Globus pallidus (tissue), 1 donor: ENCODE results near the gene SPDYE2B.
A peak's percentile ranks its signal among the peaks of the same experiment; 100 is the strongest.
"Not testable (repeated sequence)": the region's sequence is repeated elsewhere in the genome, so short reads cannot be mapped to it uniquely, and the experiment has no call there.

Experiments used
- DNase-seq: peaks from one replicate; pipeline ENCODE4 v3.0.0-alpha.2; 2015; ENCODE audit warnings: low spot score

Gene SPDYE2B, protein sequence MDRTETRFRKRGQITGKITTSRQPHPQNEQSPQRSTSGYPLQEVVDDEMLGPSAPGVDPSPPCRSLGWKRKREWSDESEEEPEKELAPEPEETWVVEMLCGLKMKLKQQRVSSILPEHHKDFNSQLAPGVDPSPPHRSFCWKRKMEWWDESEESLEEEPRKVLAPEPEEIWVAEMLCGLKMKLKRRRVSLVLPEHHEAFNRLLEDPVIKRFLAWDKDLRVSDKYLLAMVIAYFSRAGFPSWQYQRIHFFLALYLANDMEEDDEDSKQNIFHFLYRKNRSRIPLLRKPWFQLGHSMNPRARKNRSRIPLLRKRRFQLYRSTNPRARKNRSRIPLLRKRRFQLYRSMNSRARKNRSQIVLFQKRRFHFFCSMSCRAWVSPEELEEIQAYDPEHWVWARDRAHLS

DNA sequence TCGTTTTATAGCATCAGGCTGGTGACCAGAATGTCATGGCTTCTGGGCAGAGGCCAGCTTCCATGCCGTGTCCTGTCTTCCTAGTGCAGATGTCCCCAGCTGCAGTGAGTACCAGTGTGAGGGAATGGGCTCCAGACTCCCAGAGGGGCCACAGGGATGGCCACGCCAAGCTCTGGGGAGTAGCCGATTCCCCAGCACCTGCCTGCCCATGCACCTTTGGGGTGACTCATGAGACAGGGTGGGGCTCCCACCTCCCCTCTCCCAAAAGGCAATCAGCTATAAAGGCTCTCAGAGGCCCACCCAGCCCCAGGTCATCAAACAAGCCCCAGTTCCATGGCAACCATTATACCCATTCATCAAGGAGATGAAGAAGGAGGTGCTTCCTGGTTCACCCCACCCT is at the start of gene SPDYE2B:
Gene SPDYE2B (plus strand): TSS at position 396 of the 400 bp plus-strand sequence. CDS start 2,030 bp downstream, outside the sequence.
- DNase-seq: not testable (repeated sequence)

DNA sequence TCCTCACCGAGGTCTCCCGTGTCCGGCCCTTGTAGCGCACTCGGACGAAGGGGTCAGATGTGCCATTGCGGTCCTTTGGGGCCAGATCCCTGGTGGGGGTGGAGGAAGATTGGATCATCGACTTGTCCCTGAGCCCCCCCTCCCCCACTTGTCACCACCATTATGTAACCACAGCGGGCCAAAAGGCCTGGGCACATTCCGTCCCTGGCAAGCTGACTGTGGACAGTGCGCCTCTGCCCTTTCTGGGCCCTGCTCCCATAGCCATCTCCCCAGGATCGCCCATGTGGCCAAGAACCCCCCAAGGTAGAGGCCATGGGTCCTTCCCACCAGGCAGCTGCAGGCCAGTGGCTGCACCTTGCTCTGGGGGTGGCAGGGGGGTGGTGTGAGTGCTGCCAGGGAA is 47.8 kb upstream of the SPDYE2B start:
- not testable (repeated sequence) for DNase-seq

DNA sequence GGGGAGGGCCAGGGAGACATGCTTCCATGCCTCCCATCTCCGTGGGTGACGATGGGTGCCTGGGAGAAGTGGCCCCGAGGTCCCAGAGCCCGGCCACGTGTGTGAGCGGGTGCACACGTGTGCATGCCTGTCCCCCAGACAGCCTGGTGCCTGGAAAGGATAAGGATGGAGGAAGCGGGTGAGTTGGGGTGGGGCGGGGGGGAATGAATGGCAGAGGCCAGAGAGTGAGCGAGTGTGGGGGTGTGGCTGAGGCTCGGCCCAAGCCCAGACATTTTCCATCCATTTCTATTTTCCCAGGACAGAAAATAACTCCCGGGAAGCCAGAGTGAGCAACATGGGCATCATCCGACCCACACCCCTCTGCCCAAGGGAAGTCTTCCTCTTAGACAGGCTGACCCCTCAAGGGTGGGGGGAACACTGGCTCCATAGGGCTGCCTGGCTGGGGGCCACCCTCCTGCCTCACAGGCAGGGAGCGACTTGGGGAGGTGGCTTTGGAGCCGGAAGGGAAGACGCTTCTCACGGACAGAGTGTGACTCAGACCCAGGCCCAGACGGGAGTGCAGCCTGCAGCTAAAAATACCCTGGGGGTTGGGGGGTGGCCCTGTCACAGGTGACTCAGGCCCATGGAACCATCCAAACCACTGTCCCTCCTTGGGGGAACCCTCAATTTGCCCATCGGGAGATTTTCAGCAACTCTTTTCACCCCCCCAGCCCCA is 45.5 kb upstream of the SPDYE2B start:
- DNase-seq: not testable (repeated sequence)

DNA sequence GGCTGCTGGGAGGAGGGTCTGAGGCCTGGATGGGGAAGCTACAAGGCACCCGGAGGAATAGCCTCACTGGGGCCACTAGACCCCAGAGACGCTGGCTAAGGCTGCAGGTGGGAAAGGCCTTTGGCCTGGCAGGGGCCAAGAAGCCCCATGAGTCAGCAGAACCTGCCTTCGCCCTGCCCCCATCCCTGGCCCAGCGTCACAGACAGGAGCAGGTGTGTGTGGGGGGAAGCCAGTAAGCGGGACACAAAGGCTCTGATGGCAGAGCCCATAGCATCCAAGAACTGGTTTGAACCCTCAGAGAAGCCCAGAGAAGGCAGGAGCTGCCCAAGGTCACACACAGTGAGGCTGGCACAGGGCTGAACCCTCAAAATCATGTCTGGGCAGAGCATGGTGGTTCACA is 43.3 kb upstream of the SPDYE2B start:
- DNase-seq: not testable (repeated sequence)

DNA sequence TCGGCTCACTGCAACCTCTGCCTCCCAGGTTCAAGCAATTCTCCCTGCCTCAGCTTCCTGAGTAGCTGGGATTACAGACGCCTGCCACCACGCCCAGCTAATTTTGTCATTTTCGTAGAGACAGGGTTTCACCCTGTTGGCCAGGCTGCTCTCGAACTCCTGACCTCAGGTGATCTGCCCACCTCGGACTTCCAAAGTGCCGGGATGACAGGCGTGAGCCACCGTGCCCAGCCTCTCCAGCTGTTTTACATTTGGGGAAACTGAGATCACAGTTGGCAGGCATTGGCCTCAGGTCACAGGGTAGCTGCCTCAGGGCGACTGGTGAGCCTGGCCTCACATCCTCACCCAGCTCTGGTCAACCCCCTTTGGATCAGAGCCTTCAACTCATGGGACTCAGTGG is 40.4 kb upstream of the SPDYE2B start:
- not testable (repeated sequence) for DNase-seq

DNA sequence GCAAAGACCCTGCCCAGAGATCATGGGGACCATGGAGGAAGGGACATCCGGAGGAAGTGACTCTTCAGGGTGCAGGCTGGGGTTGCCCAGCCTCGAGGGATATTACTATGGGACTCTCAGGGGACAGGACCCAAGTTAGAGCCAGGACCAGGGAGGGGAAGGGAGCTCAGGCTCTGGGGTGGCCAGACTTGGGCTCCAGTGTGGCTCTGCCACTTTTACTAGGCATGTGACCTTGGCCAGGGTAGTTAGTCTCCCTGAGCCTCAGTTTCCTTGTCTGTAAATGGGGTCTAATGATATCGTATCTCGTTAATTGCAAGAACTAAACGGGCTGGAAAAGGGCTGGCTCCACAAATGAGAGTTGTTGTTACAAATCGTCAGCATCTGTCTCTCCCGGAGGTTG is 39.7 kb upstream of the SPDYE2B start:
- not testable (repeated sequence) for DNase-seq

DNA sequence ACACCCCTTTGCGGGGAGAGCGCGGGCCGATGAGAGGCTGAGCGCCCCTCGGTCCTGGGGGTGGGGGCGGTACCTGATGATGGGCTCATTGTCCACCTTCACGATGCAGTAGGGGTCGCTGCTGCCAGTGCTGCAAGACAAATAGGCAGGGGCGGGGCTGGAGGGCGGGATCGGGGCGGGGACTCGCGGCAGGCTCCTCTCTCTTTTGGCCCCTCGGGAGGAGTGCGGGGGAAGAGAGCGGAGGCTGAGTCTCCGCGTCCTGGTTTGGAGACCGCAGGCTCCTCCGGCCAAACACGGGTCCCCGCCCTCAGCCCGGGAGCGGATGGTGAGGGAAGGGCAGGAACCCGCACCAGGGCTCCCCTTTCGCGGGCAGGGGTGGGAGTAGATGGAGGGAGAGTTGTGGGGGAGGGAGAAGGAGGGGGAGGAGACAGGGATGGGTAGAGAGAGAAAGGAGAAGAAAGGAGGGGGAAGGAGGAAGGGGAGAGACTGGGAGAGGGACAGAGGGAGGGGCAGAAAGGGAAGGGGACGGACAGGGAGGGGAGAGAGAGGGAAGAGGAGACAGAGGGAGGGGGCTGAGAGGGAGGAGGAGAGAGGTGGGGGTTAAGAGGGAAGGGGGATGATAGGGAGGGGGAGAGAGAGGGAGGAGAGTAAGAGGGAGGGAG is 39.0 kb upstream of the SPDYE2B start:
- DNase-seq: not testable (repeated sequence)

DNA sequence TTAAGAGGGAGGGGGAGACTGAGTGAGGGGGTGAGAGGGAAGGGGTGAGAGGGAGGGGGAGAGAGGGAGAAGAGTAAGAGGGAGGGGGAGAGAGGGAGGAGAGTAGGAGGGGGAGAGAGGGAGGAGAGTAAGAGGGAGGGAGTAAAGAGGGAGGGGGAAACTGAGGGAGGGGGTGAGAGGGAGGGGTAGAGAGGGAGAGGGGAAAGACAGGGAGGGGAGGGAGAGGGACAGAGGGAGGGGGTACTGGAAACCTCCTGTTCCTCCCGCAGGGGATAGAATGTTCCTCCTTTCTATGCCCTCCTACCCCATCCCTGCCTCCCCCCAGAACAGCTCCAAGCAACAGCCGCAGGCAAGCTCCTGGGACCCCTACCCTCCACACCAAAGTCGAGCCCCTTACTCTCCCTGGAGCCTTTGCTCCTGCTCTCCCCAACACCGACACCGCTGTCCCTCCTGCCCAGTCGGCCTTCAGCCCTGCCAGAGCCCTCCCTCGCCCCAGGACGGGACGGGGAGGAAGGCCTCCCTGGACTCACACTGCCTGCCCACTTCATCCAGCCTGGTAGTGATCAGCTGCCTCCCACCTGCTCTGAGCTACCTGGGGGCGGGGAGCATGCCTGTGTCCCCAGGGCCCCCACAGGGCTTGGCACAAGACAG is 38.3 kb upstream of the SPDYE2B start:
- DNase-seq: peak; percentile 31

DNA sequence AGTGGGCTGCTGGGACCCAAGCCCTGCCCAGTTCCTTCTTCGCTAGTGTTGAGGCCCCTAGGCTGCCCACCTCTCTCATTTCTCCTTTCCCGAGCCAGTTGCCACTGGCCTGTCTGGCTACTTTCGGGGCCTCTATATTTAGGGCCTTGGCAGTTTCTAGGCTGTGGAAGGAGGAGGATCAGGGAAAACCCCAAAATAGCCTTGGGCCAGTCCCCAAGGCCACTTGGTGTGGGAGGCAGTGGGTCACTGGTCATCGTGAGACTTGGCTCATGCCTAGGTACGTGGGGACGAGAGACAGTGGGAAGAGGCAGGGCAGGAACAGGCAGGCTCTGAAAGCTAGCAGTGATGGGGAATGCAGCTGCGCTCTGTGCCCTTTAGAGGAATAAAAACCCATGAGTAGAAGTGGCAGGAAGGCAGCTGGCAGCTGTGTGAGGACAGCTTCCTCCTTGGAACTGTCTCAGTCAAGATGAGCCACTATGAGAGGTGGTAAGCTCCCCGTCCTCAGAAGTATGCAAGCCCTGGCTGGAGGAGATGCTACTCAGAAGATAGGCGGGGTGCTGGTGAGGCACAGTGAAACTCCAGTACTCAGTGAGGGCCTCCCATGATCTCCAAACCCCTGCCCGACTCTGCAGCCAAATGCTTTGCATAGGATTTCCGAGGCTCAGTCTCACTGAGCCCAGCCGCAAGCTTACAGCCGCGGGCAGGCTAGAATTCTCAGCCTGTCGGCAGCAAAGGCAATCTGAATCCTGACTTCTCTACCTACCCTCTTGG is 36.4 kb upstream of the SPDYE2B start:
- not testable (repeated sequence) for DNase-seq

DNA sequence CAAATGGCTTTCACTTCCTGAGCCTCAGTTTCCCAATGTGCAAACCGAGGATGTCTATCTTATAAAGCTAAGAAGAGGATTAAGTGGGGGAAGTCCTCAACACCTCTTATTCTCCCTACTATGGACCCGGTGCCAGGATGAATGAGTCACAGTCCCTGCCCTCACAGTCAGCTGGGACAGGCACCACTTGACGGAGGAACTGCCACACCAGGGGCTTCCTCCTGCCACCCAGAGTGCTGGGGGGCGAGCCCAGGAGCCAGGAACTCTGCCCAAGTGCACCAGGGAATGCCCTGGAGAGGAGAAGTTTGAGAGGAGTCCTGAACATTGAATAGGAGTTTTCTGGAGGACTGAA is 35.8 kb upstream of the SPDYE2B start:
- DNase-seq: not testable (repeated sequence)

DNA sequence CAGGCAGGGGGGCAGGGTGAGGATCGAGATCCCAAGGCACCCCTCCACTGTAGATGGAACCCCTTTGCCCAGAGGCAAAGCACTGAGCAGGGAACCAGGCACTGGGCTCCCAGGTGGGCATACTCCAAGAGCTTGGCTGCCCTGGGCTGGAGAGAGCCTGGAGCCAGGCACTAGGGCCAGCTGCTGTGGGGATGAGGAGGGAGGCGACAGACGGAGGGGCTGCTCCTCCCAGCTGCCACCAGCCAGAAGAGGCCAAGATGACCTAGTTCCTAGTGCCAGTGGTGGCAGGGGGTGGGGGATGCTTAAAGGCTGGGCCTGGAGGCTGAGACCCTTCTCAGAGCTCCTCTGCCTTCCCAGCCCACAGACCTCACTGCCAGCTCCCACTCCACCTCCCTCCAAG is 35.2 kb upstream of the SPDYE2B start:
- DNase-seq: not testable (repeated sequence)

DNA sequence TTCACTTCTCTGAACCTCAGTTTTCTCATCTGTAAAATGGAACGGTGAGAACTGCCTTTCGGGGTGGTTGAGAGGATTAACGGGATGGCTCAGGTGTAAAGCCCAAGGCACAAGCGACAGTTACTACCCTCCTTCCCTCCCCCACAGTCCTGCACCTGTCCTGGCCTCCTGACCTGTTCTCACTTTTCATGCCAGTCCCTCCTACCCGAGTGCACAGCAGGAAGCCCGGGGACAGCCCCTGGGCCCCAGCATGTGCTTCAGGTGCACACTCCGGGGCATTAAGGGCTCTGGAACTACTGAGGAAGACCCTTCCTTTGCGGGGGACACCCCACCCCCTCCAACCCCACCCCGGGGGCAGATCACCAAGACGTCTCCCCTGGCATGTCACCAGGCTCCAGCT is 34.2 kb upstream of the SPDYE2B start:
- not testable (repeated sequence) for DNase-seq

DNA sequence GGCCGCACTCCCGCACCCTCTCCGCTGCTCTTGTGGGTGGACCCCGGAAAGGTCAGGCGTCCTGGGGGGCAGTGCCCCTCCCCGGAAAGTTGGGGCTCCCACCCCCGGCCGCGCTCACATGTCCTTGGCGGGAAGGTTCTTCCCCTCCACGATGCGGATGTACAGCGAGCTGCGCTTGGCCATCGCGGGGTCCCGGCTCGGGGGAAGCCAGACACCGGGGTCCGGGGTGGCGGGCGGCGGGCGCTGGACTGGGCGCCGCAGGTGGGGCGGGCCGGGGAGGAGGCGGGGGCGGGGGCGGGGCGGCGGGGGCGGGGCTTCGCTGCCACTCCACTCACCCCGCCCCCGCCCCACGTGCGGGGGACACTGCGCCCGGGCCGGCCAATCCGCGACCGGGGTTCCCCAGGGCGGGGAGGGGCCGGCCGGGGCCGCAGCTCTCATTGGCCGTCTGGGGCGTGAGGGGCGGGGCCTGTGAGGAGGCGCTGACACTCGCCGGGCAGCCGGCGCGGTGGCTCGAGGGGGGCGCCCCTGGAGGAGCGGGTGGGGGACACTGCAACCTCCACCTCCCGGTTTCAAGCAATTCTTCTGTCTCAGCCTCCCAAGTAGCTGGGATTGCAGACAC is 33.5 kb upstream of the SPDYE2B start, which contains the start of gene RASA4:
Gene RASA4 (minus strand): TSS at position 250 of the 619 bp plus-strand sequence. CDS start 67 bp downstream, at position 183.
- peak; percentile 35 for DNase-seq

DNA sequence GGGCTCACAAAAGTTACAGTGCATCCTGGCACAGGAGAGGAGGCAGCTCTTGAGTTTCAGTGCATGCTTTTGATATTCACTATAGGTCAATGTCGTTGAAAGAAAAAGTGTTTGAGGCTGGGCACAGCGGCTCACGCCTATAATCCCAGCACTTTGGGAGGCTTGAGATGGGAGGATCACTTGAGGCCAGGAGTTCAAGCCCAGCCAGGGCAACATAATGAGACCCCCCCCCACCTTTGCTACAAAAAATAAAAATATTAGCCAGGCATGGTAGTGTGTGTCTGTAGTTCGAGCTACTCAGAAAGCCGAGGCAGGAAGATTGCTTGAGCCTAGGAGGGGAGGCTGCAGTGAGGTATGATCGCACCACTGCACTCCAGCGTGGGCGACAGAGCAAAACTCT is 32.0 kb upstream of the SPDYE2B start:
- DNase-seq: not testable (repeated sequence)

DNA sequence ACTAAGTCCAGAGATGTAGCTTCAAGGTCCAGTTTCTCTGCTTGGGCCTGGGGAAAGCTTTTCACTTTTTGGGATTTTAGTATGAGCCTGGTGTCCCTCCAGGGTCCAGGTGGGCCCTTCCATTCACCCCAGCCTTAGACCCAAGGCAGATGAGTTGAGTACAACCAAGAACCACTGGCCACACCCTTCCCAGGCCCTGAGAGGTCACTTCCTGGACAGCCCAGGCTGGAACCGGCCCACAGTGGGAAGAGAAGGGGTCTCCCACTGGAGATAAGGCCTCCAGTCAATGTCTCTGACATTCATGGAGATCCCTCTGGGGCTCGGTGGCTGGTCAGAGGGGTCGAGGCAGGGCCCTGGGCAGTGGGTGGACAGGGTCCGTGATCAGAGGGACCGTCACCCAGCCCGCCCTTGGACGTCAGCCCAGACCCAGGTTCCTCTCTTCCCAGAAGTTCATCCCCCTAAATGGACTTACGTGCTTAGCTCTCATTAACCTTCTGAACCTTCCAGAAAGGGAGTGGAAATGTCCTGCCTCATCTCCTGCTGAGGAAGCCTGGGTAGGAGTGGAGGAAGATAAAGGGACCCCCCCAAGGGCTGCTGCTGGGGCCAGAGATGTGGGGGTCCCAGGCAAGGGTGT is 22.7 kb upstream of the SPDYE2B start:
- DNase-seq: not testable (repeated sequence)

DNA sequence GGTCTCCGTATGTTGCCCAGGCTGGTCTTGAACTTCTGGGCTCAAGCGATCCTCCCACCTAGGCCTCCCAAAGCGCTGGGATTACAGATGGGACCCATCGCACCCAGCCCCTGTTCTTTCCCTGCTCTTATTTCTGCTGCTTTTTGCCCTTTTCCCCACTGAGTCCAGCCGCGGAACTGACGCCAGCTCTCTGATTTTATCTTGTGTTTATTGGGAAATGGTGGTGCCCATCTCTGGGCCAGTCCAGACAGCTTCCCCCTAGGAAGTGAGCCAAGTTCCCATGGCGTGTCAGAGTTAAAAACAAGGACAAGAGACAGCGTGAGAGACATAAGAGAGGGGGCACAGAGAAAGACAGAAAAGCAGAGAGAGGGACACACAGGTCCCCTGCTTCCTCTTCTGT is 19.5 kb upstream of the SPDYE2B start:
- DNase-seq: not testable (repeated sequence)

DNA sequence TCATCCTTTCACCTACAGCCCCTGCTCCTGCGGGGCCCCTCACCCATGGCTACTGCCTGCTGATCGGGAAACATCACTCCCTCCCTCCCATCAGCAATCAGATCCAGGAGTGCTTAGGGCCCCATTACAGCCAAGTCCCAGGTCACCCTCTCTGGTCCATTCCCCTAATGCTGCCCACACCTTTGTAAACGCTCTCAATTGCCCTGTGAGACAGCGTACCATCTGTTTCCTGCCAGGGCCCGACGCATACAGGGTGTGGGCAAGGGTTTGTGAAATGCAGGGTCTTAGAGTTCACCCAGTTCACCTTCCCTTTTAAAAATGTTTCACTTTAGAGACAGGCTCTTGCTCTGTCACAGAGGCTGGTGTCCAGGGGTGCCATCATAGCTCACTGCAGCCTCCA is 15.8 kb upstream of the SPDYE2B start:
- DNase-seq: not testable (repeated sequence)

DNA sequence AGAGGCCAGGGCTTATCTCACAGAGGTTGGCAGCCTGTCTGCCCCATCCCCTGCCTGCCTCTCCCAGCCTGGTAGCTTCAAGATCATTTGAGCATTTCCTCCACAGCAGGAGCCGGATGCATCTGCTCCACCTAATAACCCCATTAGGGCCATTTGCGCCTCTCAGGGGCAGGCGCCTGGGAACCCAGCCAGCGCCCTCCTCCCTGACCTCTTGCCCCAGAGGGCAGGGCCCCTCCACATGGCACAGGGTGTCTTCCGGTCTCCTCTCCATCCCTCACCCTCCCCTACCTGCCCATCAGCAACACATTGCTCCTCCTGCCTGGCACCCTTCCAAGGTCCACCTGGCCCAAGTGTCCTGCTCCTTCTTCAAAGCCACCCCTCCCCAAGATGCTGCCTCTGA is 14.8 kb upstream of the SPDYE2B start:
- not testable (repeated sequence) for DNase-seq

DNA sequence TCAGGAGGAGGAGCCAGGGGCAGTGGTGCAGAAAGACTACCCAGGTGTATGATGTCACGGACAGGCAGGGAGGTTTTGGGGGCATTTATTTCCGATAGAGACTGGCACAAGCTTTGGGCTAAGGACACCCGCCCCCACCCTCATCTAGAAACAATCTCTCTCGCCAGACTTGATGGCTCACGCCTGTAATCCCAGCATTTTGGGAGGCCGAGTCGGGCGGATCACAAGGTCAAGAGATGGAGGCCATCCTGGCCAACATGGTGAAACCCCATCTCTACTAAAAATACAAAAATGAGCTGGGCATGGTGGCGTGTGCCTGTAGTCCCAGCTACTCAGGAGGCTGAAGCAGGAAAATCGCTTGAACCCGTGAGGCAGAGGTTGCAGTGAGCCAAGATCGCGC is 13.2 kb upstream of the SPDYE2B start:
- DNase-seq: not testable (repeated sequence)

DNA sequence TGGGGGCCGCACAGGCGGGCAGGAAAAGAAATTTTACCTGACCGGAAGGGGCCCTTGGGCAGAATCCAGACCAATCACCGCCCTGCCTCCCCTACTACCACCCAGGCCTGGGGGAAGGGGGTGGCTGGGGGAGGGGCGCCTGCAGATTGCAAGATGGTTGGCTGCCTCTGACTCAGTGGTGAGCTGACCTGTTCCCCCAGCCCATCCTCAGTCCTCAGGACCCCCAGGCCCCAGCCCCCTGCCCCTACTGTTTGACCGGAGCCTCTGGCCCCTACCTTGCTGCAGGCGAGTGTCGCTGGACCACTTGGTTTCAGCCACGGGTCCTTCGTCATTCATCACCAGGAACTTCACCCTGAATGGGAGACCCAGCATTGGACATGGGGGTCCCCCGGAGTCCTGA is 11.3 kb upstream of the SPDYE2B start:
- not testable (repeated sequence) for DNase-seq
